Daoy (cell line): Measurements from ENCODE around the gene RGS18. TPM values are rescaled to one million over a fixed set of nuclear protein-coding genes. Genes with fewer than 3 reads are reported as not detected.
"Not testable (repeated sequence)": the region's sequence is repeated elsewhere in the genome, so short reads cannot be mapped to it uniquely, and the experiment has no call there.

Experiments used
- DNase-seq: peaks from one replicate; pipeline ENCODE4 v3.0.0-alpha.2; 2015; ENCODE audit warnings: low read depth
- total RNA-seq: library from RNA; depleted of rRNA; stranded (reverse); fragments of >200 nt; shearing (Covaris generic); gene quantifications from 2 replicates; pipeline ENCODE4 v1.2.3, GENCODE V29; 2014; rRNA removed

The RGS18 gene, protein sequence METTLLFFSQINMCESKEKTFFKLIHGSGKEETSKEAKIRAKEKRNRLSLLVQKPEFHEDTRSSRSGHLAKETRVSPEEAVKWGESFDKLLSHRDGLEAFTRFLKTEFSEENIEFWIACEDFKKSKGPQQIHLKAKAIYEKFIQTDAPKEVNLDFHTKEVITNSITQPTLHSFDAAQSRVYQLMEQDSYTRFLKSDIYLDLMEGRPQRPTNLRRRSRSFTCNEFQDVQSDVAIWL
- total RNA-seq, result not detected in 2 replicates

DNA sequence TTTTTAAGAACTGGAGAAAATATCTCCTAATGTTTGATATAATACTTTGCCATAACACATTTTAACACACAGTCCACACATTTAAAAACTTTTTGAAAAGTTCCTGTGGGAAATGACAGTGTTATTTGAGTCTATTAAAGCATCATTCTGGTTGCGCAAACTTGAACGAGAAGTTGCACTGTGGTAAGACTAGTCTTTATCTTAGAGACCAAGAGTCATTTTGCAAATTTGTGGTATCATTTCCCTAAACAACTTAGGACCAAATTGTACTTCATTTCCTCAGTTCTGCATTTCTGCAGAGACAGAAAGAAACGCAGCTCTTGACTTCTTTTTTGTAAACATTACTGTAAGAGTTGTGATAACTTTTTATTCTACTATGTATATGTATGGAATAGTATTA lies at the start of gene RGS18:
Gene RGS18 (plus strand): TSS at position 282 of the 400 bp plus-strand sequence. CDS start 176 bp downstream, outside the sequence.
- DNase-seq, result no peak

DNA sequence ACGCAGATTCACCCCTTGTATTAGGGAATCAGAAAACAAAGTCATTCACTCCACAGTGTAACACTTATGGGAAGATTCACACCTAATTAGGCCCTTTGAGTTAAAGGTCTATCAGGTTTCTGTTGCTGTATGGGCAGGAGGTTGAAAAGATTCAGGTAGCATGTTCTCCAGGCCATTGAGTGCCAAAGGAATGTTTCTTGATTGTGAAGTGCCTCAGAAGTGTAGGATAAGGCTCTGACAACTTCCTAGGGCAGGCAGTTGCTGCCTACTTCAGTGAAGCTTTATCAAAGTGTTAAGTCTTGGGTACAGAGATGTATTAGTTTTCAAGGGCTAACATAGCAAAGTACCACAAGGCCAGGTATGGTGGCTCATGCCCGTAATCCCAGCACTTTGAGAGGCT lies 48.7 kb upstream of the RGS18 start:
- no peak for DNase-seq

DNA sequence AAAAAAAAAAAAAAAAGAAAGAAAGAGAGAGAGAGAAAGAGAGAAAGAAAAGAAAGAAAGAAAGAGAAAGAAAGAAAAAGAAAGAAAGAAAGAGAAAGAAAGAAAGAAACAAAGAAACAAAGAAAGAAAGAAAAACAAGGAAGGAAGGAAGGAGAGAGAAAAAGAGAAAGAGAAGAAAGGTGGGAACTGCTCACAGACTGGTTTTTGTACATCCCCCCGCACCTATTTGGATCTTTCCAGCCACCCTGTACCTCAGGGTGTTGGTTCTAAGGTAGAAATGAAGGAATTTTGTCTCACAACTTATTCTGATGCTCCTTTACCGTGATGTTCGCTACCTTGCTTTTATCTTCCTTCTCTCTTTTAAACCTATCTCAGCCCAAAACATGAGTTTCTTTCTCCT lies 43.3 kb upstream of the RGS18 start:
- no peak for DNase-seq

DNA sequence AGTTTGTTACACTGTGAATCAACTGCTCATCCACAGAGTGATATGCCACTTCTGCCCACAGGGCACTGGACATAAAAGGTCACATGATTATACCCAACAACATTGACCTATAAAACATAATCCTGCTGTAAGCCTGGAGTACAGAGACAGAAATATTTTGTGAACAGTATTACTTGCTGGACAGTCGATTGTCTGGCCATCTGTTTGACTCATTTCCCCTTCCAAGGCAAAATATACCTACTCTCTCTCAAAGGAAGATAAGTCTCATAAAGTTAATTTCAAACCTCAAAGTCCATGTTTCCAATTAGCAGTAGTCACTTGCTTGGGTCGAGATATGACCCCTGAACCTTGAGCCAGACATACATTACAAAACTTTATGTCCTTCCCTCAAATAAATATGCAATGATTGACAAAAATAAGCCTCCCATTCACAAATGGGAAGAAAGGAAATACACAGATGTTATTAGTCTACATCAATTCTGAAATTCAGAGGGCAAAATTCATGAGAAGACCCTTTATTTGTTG lies 39.3 kb upstream of the RGS18 start:
- no peak for DNase-seq

DNA sequence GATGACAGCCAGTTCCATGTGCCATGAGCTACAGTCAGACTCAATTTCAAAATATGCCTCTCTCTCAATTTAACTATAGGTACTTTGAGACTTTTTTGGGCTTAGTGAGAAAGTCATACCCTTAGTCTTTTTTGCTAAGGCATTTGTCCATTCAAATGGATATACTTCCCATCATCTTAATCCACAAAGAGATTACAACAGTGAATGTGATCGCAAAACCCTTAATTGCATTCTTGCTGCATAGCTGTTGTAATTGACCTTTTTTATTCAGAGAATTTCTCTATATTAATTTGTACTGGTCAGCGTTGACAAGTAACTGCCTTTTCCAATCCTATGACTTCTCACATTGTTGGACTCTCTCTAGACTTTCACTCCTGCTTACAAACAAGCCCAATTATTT lies 38.6 kb upstream of the RGS18 start:
- DNase-seq, result no peak

DNA sequence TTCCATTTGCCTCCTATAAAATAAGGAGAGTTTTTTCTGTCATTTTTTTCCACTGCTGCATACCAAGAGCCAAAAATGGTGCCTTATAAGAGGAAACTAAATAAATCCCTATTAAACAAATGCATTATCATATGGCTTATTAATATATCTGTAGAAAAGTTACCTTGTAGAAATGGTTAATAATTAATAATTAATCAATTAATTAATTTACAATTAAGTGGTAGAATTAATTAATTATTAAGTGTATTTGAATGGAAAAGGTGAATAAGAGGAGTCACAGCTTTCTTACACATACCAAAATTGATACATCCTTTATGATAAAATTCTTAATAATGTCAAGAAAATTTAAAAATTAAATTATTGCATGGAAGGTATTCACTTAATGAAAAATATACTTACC lies 35.6 kb upstream of the RGS18 start:
- no peak for DNase-seq

DNA sequence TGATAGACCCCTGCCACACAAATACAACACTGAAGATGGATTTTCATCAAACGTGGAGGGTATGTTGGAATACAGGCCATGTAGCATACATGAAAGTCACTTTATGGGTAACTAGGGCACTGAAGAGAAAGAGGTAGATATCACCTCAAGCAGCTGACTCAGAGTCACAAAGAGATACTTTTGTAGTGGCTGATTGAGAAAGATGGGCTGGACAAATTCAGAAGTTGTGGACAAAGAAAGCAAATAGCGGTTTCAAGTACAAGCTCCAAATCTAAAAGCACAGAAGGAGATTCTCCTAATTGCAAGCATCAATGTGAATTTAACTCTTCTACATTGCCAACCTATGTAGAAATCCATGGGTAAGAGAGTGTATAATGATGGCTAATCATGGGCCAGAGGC lies 35.0 kb upstream of the RGS18 start:
- no peak for DNase-seq

DNA sequence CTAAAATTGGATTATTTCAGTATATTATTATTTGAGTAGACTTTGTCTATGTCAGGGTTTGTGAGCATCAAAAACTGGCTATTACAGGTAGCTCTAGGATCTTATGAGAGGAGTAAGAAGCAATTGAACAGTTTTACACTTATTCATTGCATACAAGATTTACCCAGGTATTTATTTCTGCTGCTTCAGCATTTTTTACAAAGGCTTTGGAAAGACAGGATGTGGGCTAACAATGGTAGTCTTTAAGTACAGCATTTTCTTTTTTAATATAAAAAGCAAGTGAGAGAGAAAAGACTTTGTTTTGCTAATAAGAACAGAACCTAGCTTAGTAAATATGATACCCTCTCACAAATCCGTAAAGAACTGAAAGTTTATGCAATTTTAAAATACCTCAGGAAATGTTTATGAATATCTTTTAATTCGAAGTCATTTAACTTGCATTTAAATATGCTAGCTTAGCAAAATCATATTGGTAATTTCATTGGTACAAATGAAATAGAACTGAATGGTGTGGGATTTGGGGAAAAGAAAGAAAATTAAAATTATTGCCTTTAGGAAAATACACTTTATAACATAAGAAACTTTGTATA lies 32.1 kb upstream of the RGS18 start:
- DNase-seq, result no peak

DNA sequence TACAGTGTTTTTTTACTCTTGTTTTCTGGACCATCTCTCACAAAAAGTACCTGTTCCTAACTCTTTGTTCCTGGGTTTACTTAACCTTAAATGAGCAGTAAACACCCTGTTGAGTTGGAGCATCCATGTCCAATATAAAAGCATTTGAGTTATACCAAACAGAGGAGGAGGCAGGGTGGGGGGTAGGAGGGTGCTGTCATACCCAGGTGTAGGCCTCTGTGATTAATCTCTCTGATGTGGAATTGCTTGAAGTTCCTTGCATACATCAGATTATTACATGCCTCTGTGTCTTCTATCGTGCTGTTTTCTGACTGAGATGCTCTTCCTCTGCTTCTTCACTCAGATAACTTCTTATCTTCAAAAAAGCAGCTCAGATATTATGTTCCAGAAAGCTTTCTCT lies 28.1 kb upstream of the RGS18 start:
- DNase-seq, result no peak

DNA sequence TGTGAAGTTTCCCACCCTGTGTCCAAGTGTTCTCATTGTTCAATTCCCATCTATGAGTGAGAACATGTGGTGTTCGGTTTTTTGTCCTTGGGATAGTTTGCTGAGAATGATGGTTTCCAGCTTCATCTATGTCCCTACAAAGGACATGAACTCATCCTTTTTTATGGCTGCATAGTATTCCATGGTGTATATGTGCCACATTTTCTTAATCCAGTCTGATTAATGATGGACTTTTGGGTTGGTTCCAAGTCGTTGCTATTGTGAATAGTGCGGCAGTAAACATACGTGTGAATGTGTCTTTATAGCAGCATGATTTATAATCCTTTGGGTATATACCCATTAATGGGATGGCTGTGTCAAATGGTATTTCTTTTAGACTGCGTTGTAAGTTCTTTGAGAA lies 27.4 kb upstream of the RGS18 start:
- DNase-seq, result not testable (repeated sequence)

DNA sequence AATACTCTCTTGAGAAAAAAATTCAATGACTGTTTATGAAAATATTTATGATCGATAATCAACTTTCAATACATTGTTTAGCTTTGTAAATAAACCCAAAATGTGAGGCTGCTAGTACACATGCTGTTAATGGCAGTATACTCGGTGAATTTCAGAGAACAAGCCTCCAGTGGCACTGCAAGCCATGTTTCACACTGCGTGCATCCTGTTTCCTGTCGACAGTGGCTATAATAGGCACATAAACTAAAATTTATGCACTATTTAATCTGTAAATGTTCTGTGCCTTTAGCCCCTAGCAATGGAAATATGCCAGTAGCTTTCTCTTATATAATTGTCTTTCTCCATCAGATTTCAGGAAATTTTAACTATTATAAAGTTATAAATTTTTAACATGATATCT lies 26.3 kb upstream of the RGS18 start:
- DNase-seq, result no peak

DNA sequence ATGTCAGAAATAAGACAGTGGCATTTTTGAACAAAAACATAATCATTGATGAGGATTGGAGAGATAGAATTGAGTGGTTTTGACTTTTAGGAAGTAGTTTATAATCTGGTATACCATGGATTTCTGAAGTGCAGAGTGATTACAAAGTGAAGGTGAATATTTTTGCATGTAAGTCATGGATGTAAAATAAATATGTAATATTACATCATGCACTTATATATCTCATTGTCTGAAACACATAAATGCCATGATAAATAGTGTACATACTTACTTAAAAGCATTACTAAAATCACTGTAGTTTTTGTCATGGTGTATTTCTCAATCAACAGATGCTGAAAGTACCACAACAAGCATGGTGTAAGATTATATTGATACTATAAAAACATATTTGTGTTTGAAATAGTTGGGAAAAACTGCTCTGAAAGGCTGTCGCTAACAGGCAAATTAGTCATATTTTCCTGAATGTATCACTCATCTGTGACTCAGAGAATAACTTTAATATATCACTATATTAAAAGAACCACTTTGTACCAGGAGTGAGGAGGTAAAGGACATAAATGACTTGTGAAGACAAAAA lies 24.8 kb upstream of the RGS18 start:
- DNase-seq, result no peak

DNA sequence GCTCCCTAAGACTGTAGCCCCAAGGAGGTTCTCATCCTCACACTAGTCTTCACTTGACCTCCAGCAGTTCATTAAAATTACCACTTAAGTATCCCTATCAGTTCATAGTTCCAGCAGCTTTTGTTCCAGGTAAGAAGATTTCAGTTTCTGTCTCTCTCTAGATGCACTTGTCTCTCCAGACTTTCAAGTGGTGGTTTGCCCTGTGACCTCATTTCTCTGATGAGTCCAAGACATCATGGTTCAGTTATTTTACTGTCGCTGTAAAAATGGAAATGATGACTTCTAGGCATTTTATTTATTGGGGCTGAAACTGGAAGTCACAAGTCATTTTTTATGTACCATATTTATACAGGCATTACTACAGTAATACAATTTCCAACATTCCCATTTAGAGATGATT lies 17.9 kb upstream of the RGS18 start:
- no peak for DNase-seq

DNA sequence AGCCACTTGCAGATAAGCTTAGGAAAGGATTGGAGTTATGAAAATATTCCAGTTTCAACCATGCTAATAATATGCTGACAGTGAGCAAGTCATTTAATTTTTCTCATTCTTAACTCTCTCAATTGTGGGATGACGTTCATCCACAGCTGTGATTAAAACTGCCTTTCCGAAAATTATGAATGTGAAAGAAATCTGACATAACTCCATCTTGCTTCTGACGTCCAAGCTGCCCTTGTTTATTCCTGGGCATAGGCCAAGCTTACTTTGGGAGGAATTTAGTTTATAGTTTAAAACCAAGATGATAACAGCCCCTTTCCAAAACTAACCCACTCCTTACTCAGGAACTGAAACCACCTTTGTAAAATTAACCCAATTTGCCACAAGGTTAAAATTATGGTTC lies 11.0 kb upstream of the RGS18 start:
- no peak for DNase-seq

DNA sequence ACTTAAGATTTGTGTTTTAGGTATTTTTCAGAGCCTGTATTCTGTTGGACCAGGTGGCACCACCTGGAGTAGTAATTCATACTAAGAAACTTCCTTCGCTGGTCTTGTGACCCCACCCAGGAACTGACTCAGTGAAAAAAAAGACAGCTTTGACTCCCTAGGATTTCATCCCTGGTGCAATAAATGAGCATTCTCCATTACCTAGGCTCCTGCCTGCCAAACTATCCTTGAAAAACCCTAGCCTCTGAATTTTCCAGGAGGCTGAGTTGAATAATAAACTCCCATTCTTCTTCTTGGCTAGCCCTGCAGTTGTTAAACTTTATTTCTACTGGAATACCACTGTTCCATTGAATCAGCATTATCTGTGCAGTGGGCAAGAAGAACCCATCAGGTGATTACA lies 10.6 kb upstream of the RGS18 start:
- no peak for DNase-seq

DNA sequence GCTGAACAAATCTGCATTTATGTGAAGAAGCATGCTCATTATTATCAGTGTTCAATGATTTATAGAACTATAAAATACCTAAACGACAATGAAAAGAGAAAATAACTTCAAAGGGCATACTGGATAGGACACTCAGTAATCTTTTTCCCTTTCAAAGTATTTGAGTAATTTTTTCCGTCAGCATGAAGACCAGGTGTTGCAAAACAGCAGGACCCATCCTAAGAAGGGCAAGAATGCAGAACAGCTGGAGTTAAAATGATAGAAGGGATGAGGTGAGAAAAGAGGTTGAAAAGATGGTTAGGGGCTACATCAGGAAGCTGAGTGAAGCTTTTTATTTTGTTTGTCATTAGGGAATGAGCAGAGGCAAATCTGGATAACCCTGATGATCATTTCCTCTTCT lies 7.1 kb upstream of the RGS18 start:
- no peak for DNase-seq

DNA sequence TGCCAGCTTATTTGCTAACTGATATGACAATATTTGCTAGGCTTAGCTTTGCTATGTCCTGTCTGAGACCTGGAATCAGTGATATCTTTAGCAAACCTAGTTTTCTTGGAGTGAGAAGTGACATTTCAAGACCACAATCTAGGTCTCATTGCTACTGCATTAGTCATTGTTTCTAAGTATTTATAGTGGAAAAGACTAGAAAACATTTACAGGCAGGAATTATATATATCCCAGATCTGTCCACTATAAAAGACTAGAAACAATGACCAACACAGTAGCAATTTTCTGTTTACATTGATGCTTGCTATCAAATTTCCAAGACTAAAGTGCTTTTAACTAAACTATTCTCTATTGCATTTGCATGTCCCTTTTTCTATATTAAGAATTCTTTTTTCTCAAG lies 5.0 kb upstream of the RGS18 start:
- DNase-seq, result no peak

DNA sequence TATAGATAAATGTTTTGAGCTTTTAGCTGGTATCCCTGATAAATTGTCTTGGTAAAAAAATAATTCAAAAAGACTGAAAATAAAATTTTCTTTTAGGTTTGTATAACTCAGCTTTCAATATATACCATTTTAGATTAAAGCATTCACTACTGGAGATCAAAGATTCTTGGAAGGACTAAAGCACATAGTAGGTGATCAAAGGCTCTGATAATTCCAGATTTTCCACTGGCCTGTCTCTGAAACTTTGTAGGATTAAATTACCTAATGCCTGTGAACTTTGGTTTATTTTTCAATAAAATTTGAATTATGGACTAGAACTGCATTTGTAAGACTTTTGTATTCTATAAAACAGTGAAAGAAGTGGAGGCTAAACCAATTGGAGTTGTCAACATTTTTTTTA lies 1.2 kb upstream of the RGS18 start:
- no peak for DNase-seq

DNA sequence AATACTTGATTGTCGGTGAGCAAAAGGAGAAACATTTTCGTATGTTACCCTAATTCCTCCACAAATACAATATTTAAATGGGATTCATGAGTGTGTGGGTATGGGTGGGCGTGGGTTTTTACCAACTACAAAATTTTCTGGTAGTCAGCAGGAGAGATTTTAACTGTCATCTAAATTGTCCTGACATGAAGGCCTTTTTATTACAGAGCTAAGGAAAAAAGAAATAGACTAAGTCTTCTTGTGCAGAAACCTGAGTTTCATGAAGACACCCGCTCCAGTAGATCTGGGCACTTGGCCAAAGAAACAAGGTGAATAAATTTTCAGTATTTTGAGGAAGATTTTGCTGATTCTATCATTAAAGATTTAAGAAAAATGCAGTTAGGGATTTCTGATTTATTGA lies 752 bp downstream of the RGS18 start:
- DNase-seq, result no peak

DNA sequence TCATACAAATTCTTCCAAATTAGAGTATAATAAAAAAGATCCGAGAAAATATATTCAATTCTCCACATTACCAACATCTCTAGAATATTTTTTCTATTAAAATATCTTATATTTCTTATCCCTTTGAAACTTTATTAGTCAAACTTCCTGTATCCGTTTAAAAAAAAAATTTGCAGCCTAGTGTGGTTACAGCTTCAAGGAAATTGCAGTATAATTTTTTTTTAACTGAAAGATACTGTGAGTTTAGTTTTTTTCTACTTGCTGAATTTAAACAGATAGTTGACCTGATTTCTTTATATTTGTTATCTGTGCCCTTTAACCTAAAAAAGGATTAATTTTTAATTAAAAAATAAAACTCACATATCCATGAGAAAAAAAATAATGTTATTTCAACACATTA lies 1.5 kb downstream of the RGS18 start:
- DNase-seq, result no peak

DNA sequence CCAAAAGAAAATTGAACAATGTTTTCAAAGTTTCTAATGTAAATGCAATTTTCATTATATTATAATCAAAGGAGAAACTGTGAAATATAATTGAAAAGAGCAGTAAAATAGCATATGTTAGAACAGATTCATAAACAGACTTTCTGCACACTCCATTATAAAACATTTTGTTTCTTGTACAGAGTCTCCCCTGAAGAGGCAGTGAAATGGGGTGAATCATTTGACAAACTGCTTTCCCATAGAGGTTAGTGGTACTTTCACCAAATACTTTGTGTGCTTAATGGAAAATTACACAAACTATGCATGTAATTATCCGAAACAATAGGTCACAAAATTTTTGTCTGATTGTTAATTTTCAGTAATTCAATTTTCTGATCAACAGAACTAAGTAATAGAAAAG lies 1.9 kb downstream of the RGS18 start:
- DNase-seq, result no peak

DNA sequence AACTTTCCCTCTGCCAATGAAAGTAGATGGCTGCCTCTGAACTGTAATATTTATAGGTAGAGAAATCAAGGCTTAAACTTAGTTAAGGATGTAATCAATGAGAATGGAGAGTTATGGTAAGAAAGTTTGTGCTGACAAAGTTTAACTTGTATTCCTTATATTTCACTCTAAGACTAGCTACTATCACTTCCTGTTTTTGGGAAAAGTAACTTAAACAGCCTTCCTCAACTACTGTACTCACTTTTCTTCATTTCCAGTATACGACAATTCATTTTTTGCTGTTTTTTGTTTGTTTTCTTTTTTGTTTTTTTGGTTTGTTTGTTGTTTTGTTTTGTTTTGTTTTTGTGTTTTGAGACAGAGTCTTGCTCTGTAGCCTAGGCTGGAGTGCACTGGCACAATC lies 3.7 kb downstream of the RGS18 start:
- DNase-seq, result no peak

DNA sequence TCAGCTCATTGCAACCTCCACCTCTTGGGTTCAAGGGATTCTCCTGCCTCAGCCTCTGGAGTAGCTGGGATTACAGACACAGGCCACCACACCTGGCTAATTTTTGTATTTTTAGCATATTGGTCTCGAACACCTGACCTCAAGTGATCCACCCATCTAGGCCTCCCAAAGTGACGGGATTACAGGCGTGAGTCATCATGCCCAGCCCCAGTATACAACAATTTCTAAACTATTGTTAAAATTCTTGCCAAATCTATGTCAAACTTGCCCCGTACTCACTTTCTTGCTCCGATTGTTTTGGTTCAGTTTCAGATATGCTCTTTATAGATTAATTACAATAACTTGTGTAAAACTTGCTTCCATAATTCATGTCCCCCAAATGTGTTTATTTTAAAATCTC lies 4.1 kb downstream of the RGS18 start:
- DNase-seq, result no peak
